SK-N-SH (cell line): ENCODE data around the gene CDK14.

ENCODE experiments used
- EP300 ChIP-seq, 2 experiments: IDR thresholded peaks; 2 replicates each; pipeline versions ENCODE4 v1.4.0 to v1.6.1; 2012; ENCODE audit warnings: borderline replicate concordance in 1 of 2, low read depth in 1 of 2, low read length in 1 of 2
- EZH2phosphoT487 ChIP-seq: fragments of 200-600 bp; sonication (generic); IDR thresholded peaks from 2 replicates; pipeline ENCODE4 v1.6.1; 2017; ENCODE audit warnings: low read depth, mixed run types, mild to moderate bottlenecking, antibody characterized with exemption, moderate library complexity, borderline replicate concordance
- MXI1 ChIP-seq: IDR thresholded peaks from 2 replicates; pipeline ENCODE4 v1.6.1; 2012; ENCODE audit warnings: mild to moderate bottlenecking, low read depth, low read length, improper control_type of control experiment
- PBX3 ChIP-seq: IDR thresholded peaks from 2 replicates; pipeline ENCODE4; 2012
- RAD21 ChIP-seq: IDR thresholded peaks from 2 replicates; pipeline ENCODE4 v1.6.1; 2012; ENCODE audit warnings: mild to moderate bottlenecking, low read length
- RFX5 ChIP-seq: IDR thresholded peaks from 2 replicates; pipeline ENCODE4 v1.6.1; 2012; ENCODE audit warnings: mild to moderate bottlenecking, improper control_type of control experiment, low read length
- SIN3A ChIP-seq: IDR thresholded peaks from 2 replicates; pipeline ENCODE4 v1.6.1; 2012; ENCODE audit warnings: low read depth, mild to moderate bottlenecking, low read length, moderate library complexity, borderline replicate concordance
- TAF1 ChIP-seq: IDR thresholded peaks from 2 replicates; pipeline ENCODE4 v1.6.1; 2012; ENCODE audit warnings: low read depth, mild to moderate bottlenecking, low read length, moderate library complexity, borderline replicate concordance
- USF2 ChIP-seq: fragments of 150-350 bp; IDR thresholded peaks from 2 replicates; pipeline ENCODE4 v1.6.1; 2017; ENCODE audit warnings: antibody characterized with exemption, low read length, low read depth, borderline replicate concordance
- TF ChIP-seq, protein P1 (sequence below): fragments of 200-600 bp; sonication (generic); IDR thresholded peaks from 2 replicates; pipeline ENCODE4 v1.6.1; 2017; ENCODE audit warnings: antibody characterized with exemption, mild to moderate bottlenecking, moderate library complexity
- TF ChIP-seq, protein P2 (sequence below): IDR thresholded peaks from 2 replicates; pipeline ENCODE4 v1.6.1; 2012; ENCODE audit warnings: mild to moderate bottlenecking, low read depth, low read length, moderate library complexity

DNA sequence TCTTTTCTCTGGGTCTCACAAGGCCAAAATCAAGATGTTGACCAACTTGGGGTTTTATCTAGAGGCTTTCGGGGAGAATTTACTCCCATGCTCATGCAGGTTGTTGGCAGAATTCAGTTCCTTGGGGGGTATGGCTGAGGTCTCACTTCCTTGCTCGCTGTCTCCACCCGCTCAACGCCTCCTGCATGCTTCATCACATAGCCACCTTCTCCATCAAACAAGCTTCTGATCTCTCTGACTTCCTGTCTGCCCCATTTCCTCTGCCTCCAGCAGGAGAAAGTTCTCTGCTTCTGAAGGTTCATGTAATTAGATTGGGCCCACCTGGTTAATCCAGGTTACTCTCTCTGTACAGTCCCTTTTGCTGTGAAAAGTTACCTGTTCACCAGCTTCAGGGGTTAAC, 489.1 kb downstream of the CDK14 start:
- TF ChIP-seq, protein P1, sequence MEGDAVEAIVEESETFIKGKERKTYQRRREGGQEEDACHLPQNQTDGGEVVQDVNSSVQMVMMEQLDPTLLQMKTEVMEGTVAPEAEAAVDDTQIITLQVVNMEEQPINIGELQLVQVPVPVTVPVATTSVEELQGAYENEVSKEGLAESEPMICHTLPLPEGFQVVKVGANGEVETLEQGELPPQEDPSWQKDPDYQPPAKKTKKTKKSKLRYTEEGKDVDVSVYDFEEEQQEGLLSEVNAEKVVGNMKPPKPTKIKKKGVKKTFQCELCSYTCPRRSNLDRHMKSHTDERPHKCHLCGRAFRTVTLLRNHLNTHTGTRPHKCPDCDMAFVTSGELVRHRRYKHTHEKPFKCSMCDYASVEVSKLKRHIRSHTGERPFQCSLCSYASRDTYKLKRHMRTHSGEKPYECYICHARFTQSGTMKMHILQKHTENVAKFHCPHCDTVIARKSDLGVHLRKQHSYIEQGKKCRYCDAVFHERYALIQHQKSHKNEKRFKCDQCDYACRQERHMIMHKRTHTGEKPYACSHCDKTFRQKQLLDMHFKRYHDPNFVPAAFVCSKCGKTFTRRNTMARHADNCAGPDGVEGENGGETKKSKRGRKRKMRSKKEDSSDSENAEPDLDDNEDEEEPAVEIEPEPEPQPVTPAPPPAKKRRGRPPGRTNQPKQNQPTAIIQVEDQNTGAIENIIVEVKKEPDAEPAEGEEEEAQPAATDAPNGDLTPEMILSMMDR: no peak
- TF ChIP-seq USF2 (no peak), RFX5 (no peak), TAF1 (no peak), EP300 (IDR thresholded peaks at IDR 0.05; ENCODE audit: borderline replicate concordance in 1 of 2, low read depth in 1 of 2, low read length in 1 of 2) (no peak), PBX3 (no peak), MXI1 (no peak), SIN3A (no peak), RAD21 (no peak), EZH2phosphoT487 (no peak)
- TF ChIP-seq, protein P2, sequence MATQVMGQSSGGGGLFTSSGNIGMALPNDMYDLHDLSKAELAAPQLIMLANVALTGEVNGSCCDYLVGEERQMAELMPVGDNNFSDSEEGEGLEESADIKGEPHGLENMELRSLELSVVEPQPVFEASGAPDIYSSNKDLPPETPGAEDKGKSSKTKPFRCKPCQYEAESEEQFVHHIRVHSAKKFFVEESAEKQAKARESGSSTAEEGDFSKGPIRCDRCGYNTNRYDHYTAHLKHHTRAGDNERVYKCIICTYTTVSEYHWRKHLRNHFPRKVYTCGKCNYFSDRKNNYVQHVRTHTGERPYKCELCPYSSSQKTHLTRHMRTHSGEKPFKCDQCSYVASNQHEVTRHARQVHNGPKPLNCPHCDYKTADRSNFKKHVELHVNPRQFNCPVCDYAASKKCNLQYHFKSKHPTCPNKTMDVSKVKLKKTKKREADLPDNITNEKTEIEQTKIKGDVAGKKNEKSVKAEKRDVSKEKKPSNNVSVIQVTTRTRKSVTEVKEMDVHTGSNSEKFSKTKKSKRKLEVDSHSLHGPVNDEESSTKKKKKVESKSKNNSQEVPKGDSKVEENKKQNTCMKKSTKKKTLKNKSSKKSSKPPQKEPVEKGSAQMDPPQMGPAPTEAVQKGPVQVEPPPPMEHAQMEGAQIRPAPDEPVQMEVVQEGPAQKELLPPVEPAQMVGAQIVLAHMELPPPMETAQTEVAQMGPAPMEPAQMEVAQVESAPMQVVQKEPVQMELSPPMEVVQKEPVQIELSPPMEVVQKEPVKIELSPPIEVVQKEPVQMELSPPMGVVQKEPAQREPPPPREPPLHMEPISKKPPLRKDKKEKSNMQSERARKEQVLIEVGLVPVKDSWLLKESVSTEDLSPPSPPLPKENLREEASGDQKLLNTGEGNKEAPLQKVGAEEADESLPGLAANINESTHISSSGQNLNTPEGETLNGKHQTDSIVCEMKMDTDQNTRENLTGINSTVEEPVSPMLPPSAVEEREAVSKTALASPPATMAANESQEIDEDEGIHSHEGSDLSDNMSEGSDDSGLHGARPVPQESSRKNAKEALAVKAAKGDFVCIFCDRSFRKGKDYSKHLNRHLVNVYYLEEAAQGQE: no peak
